Transverse colon (tissue), 3 donors: Measurements from ENCODE around the gene ALKBH3.

ENCODE experiments used
- POLR2A ChIP-seq: fragments of 450-650 bp; IDR thresholded peaks from one replicate; pipeline ENCODE4 v1.6.1; 2016; ENCODE audit warnings: antibody characterized with exemption, mild to moderate bottlenecking, moderate library complexity
- POLR2AphosphoS5 ChIP-seq, 3 donors: sonication (generic); formaldehyde crosslinking; IDR thresholded peaks; one replicate each; pipeline ENCODE4 v1.6.1; 2016; ENCODE audit warnings: antibody characterized with exemption in 3 of 3

DNA sequence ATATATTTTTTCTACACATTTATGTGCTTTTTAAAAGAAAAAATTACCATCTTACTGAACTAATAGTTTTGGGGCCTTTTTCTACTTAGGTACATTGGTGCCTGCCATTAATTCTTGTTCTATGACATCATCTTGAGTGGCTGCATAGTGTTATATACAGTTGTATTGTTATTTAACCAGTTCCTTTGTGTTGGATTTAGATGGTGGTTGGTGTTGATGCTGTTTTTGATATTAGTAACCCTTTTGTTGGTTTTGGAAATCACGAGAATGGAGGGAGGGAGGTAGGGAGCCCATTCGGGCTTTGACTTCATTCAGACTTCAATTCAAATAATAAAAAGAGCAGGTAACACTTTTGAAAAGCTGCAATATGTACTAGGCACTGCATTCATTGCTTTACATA is 46.4 kb downstream of the ALKBH3 start:
- TF ChIP-seq POLR2AphosphoS5 (IDR thresholded peaks at IDR 0.05) (no peak), POLR2A (no peak)
